PC-3 (cell line): ENCODE data around the gene ZNF385C. TPM values are rescaled to one million over a fixed set of nuclear protein-coding genes. Genes with fewer than 3 reads are reported as not detected.
"Not testable (repeated sequence)": the region's sequence is repeated elsewhere in the genome, so short reads cannot be mapped to it uniquely, and the experiment has no call there.

Source experiments
- ATAC-seq: fragments of 200-7000 bp; cut with Tn5 transposase; 2 replicates; pipeline ENCODE4 v1.9.1; 2020; ENCODE audit warnings: mild to moderate bottlenecking, moderate library complexity
- Bru-seq: library from RNA; stranded (reverse); fragments of 400-500 nt; gene quantifications from one replicate; lab custom pipeline; 2021; lab: Mats Ljungman, UMichigan
- BruChase-seq, 2 experiments: library from RNA; stranded (reverse); fragments of 400-500 nt; gene quantifications; one replicate each; lab custom pipeline; 2021; lab: Mats Ljungman, UMichigan
- BruUV-seq: library from RNA; stranded (reverse); fragments of 400-500 nt; replicated peaks from 2 replicates; lab custom pipeline; 2021; lab: Mats Ljungman, UMichigan
- CTCF ChIA-PET: fragments of 300-600 bp; sonication (Branson Sonifier 250); formaldehyde crosslinking; loops from one replicate; lab custom pipeline; 2022; ENCODE audit warnings: antibody characterized with exemption; lab: Charles Lee
- POLR2A ChIA-PET: fragments of 300-600 bp; sonication (Branson Sonifier 250); formaldehyde crosslinking; loops from one replicate; lab custom pipeline; 2022; ENCODE audit warnings: antibody characterized with exemption; ENCODE audit not compliant: unreplicated experiment; lab: Charles Lee
- DNase-seq: peaks from one replicate; pipeline ENCODE4 v3.0.0-alpha.2; 2015
- H2AFZ ChIP-seq: fragments of 300-600 bp; sonication (generic); 2 replicates; pipeline ENCODE4 v1.6.0; 2016; ENCODE audit warnings: antibody characterized with exemption, low read length
- H3F3A ChIP-seq: fragments of 300-600 bp; sonication (generic); one replicate; pipeline ENCODE4 v1.6.0; 2017; ENCODE audit warnings: antibody characterized with exemption, low read length, control low read depth, mild to moderate bottlenecking; ENCODE audit not compliant: unreplicated experiment
- H3K27ac ChIP-seq: fragments of 300-600 bp; sonication (generic); 2 replicates; pipeline ENCODE4 v1.5.1; 2016; ENCODE audit warnings: mild to moderate bottlenecking, low read length
- H3K27me3 ChIP-seq: fragments of 300-600 bp; sonication (generic); 2 replicates; pipeline ENCODE4 v1.6.1; 2016; ENCODE audit warnings: low read length, mixed read lengths
- H3K36me3 ChIP-seq: fragments of 300-600 bp; sonication (generic); 2 replicates; pipeline ENCODE4 v1.6.1; 2016; ENCODE audit warnings: low read depth, mixed run types, low read length, mixed read lengths
- H3K4me1 ChIP-seq: fragments of 300-600 bp; sonication (generic); 2 replicates; pipeline ENCODE4 v1.5.1; 2016; ENCODE audit warnings: low read length; ENCODE audit not compliant: insufficient read depth
- H3K4me2 ChIP-seq: fragments of 300-600 bp; sonication (generic); 2 replicates; pipeline ENCODE4 v1.6.0; 2016; ENCODE audit warnings: low read length
- H3K4me3 ChIP-seq: fragments of 300-600 bp; sonication (generic); 2 replicates; pipeline ENCODE4 v1.5.1; 2016; ENCODE audit warnings: mild to moderate bottlenecking, low read length, mixed read lengths
- H3K79me2 ChIP-seq: fragments of 300-600 bp; sonication (generic); 2 replicates; pipeline ENCODE4 v1.6.1; 2017; ENCODE audit warnings: low read length, mixed read lengths
- H3K9ac ChIP-seq: fragments of 300-600 bp; sonication (generic); 2 replicates; pipeline ENCODE4 v1.6.0; 2016; ENCODE audit warnings: mild to moderate bottlenecking, low read length
- H3K9me2 ChIP-seq: fragments of 300-600 bp; sonication (generic); replicated peaks from 2 replicates; pipeline ENCODE4 v1.6.1; 2016; ENCODE audit warnings: mixed run types, low read length, mixed read lengths
- H3K9me3 ChIP-seq: fragments of 300-600 bp; sonication (generic); 2 replicates; pipeline ENCODE4 v1.6.1; 2016; ENCODE audit warnings: low read length, mixed read lengths
- H4K20me1 ChIP-seq: fragments of 300-600 bp; sonication (generic); 2 replicates; pipeline ENCODE4 v1.6.1; 2016; ENCODE audit warnings: low read length, mixed read lengths
- CTCF ChIP-seq: fragments of 300-600 bp; sonication (generic); conservative IDR thresholded peaks from 2 replicates; pipeline ENCODE4 v1.5.1; 2017; ENCODE audit warnings: antibody characterized with exemption, low read depth, mild to moderate bottlenecking, low read length
- EZH2 ChIP-seq: fragments of 300-600 bp; sonication (generic); IDR thresholded peaks from one replicate; pipeline ENCODE4 v1.6.1; 2017; ENCODE audit warnings: antibody characterized with exemption, mild to moderate bottlenecking, low read length; ENCODE audit not compliant: unreplicated experiment
- EZH2phosphoT487 ChIP-seq: fragments of 300-600 bp; sonication (generic); IDR thresholded peaks from 2 replicates; pipeline ENCODE4 v1.6.1; 2018; ENCODE audit warnings: mild to moderate bottlenecking, antibody characterized with exemption, low read length, borderline replicate concordance
- intact Hi-C: fragments of 100-400 bp; cut with micrococcal nuclease; formaldehyde crosslinking; loops from 2 replicates; pipeline ENCODE4 v1.9.0; 2023
- long read RNA-seq: library from polyadenylated mRNA; unstranded; transcript quantifications from one replicate; pipeline ENCODE4 v2.0.0, GENCODE V29; 2021; ENCODE audit not compliant: unreplicated experiment
- total RNA-seq: library from RNA; depleted of rRNA; stranded (reverse); fragments of >200 nt; gene quantifications from 2 replicates; pipeline ENCODE4 v1.2.3, GENCODE V29; 2014; rRNA removed

The ZNF385C gene, protein sequence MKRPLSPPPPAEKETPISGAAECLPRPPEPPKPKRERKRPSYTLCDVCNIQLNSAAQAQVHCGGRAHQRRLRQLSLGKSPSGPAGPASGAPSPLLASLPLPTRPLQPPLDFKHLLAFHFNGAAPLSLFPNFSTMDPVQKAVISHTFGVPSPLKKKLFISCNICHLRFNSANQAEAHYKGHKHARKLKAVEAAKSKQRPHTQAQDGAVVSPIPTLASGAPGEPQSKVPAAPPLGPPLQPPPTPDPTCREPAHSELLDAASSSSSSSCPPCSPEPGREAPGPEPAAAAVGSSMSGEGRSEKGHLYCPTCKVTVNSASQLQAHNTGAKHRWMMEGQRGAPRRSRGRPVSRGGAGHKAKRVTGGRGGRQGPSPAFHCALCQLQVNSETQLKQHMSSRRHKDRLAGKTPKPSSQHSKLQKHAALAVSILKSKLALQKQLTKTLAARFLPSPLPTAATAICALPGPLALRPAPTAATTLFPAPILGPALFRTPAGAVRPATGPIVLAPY
- total RNA-seq = 0.04 and 0.17 TPM in 2 replicates
- Bru-seq, nascent RNA = percentile 7 among the genes with signal in this experiment
- percentile 15 among the genes with signal in this experiment for BruChase-seq, experiment 1, labeled RNA remaining after a 6-hour chase
- BruChase-seq, experiment 2, labeled RNA remaining after a 2-hour chase = percentile 13 among the genes with signal in this experiment
- long read RNA-seq, partial matches to known transcripts = 1 of 2 reads
- long read RNA-seq, other reads (novel, unspliced or antisense) = 1 of 2 reads

DNA sequence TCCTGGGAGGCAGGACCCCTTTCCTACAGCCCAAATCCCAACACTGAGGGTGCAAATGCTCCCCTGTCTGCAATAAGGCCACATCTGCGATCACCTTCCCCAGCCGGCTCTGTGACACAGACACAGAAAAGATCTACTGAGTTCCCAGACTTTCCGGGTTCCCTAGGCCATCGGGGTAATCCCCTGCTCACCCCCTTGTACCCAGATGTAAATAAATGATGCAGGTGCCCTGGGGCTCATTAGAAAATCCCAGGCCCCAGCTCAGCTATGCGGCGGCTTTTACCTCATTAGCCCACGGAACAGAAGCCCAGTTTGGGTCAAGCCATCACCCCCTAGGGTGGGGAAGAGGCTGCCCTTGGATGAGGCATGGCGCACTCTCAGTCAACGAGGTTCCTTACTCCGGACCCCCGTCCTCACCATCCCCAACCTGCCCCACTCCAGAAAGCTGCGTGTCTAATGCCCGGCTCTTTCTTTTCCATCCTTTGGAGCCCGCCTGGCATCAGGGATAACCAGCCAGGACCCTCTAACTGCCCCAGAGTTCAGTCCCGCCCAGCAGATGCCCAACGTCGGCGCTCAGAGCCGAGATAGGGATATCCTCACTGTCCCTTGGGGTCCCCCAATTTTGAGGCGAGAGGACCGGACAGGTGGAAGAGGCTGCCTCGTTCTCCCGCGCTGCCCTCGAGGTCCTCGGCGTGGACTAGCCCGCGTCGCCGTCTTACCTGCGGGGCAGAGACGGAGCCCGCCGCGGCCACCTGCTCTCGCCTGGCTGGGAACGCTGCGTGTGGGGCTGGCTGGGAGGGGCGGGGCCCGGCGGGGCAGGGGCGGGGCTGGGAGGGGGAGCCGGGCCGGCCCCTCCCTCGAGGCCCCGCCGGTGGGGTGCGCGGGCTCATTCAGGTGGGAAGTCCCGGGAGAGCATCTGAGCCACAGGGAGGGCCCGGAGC is at the start of gene ZNF385C:
Gene ZNF385C, minus strand, starts transcription at position 783 of the 941 bp plus-strand sequence. CDS start 35,417 bp downstream, outside the sequence.
- Histone ChIP-seq H3K36me3 (no peaks in the 10 kb centered on the region), H2AFZ (no peak within 1 kb of the TSS), H3K27me3 (no peaks in the 10 kb centered on the region), H3K4me2 (no peak within 1 kb of the TSS), H3K9me2 (no peaks in the 10 kb centered on the region), H4K20me1 (no peaks in the 10 kb centered on the region), H3K4me1 (peaks cover 1% of the 10 kb centered on the region; the same call in 1 of the 2 replicates), H3K9me3 (no peaks in the 10 kb centered on the region), H3F3A (no peaks in the 10 kb centered on the region), H3K4me3 (no peak within 1 kb of the TSS), H3K9ac (no peak within 1 kb of the TSS), H3K27ac (no peak within 1 kb of the TSS), H3K79me2 (no peaks in the 10 kb centered on the region)
- intact Hi-C loops = no loop called here
- no TSS peak for BruUV-seq
- TF ChIP-seq EZH2 (no peak), CTCF (no peak), EZH2phosphoT487 (no peak)
- no peak for ATAC-seq
- no peak for DNase-seq
- POLR2A ChIA-PET = no interaction called here
- CTCF ChIA-PET = no interaction called here

GRCh38 chr17:42146911-42147607 is 48.8 kb upstream of the ZNF385C start:
- Histone ChIP-seq H3K79me2 (no peaks in the 10 kb centered on the region), H3K9me2 (no peaks in the 10 kb centered on the region), H3K4me3 (no peak overlapping the region), H3K9me3 (no peaks in the 10 kb centered on the region), H3K9ac (no peak overlapping the region), H3F3A (no peaks in the 10 kb centered on the region), H3K4me1 (no peaks in the 10 kb centered on the region), H3K36me3 (no peaks in the 10 kb centered on the region), H3K27ac (no peak overlapping the region), H2AFZ (no peak overlapping the region), H4K20me1 (no peaks in the 10 kb centered on the region), H3K27me3 (no peaks in the 10 kb centered on the region), H3K4me2 (no peak overlapping the region)
- intact Hi-C loops = no loop called here
- CTCF ChIA-PET = no interaction called here
- no peak for DNase-seq
- TF ChIP-seq EZH2phosphoT487 = no peak
- TF ChIP-seq CTCF = no peak
- no peak for TF ChIP-seq EZH2
- BruUV-seq = no TSS peak
- no peak for ATAC-seq
- POLR2A ChIA-PET = no interaction called here

DNA sequence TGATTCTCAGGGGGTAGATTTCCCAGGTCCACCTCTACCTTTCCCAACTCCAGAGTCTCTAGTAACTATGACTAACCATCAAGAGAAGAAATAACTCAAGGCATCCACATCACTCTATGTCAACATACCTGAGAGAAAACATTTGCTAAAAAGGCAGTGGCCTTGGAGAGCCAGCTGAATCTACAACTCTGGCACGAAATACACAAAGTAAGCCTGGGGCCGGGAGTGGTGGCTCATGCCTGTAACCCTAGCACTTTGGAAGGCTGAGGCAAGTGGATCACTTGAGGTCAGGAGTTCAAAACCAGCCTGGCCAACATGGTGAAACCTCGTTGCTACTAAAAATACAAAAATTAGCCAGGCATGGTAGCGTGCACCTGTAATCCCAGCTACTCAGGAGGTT is 44.9 kb upstream of the ZNF385C start:
- H3K9me2 ChIP-seq, H3F3A ChIP-seq, H3K9ac ChIP-seq, H3K4me2 ChIP-seq, H3K79me2 ChIP-seq, DNase-seq, H3K4me1 ChIP-seq, POLR2A ChIA-PET, H3K27me3 ChIP-seq, intact Hi-C loops, H3K36me3 ChIP-seq, CTCF ChIA-PET, ATAC-seq, H3K27ac ChIP-seq, H3K4me3 ChIP-seq, H2AFZ ChIP-seq, H4K20me1 ChIP-seq, BruUV-seq, H3K9me3 ChIP-seq: not testable (repeated sequence)
